GM18508 (cell line): ENCODE measurements around the gene MZT2B.
"Not testable (repeated sequence)": the region's sequence is repeated elsewhere in the genome, so short reads cannot be mapped to it uniquely, and the experiment has no call there.

ENCODE experiments used
- ATAC-seq: cut with Tn5 transposase; IDR thresholded peaks from one replicate; pipeline ENCODE4 v1.9.1; 2021; ENCODE audit warnings: moderate number of reproducible peaks; ENCODE audit not compliant: insufficient read depth, unreplicated experiment

The MZT2B gene

GRCh38 chr2:130198343-130198742, 16.3 kb downstream of the MZT2B start, which contains the start of gene TUBA3E:
Gene TUBA3E, minus strand, starts transcription at chr2:130198439. Its CDS starts 79 bp downstream, at chr2:130198360.
- no peak for ATAC-seq

GRCh38 chr2:130202518-130202917, 20.5 kb downstream of the MZT2B start:
- ATAC-seq = not testable (repeated sequence)

GRCh38 chr2:130203150-130203549, 21.1 kb downstream of the MZT2B start:
- not testable (repeated sequence) for ATAC-seq

- not testable (repeated sequence) for ATAC-seq
Observed at GRCh38 chr2:130207051-130207450, 25.0 kb downstream of the MZT2B start.

- not testable (repeated sequence) for ATAC-seq
Observed at GRCh38 chr2:130219147-130219546, 37.1 kb downstream of the MZT2B start.

- ATAC-seq = not testable (repeated sequence)
Observed at GRCh38 chr2:130220505-130220904, 38.4 kb downstream of the MZT2B start.

GRCh38 chr2:130222523-130222922, 40.5 kb downstream of the MZT2B start:
- ATAC-seq = peak; percentile 65

- ATAC-seq = not testable (repeated sequence)
Observed at GRCh38 chr2:130228005-130228404, 45.9 kb downstream of the MZT2B start.

GRCh38 chr2:130228467-130229160, 46.6 kb downstream of the MZT2B start:
- not testable (repeated sequence) for ATAC-seq

GRCh38 chr2:130229161-130229510, 47.1 kb downstream of the MZT2B start:
- ATAC-seq = peak; percentile 71

GRCh38 chr2:130230376-130230775, 48.3 kb downstream of the MZT2B start:
- ATAC-seq = not testable (repeated sequence)

- not testable (repeated sequence) for ATAC-seq
Observed at GRCh38 chr2:130230907-130231306, 48.8 kb downstream of the MZT2B start.

- ATAC-seq = no peak
Observed at GRCh38 chr2:130231656-130232055, 49.6 kb downstream of the MZT2B start.

- not testable (repeated sequence) for ATAC-seq
Observed at GRCh38 chr2:130233066-130233465, 51.0 kb downstream of the MZT2B start.

GRCh38 chr2:130239581-130239980, 57.5 kb downstream of the MZT2B start:
- ATAC-seq = not testable (repeated sequence)
